ENCODE data around the gene GRAMD2B. TPM values are rescaled to one million over a fixed set of nuclear protein-coding genes. Genes with fewer than 3 reads are reported as not detected.

GRAMD2B gene
- polyA plus RNA-seq, 1 donor from 2014 or later, result not detected

- no peak overlapping the region for H2AFZ ChIP-seq (ENCODE audit: low read depth, low read length)
- TF ChIP-seq SMC3 (conservative IDR thresholded peaks at IDR 0.05; ENCODE audit: poor library complexity) (no peak), EP300 (conservative IDR thresholded peaks at IDR 0.05; ENCODE audit: poor library complexity, severe bottlenecking) (no peak), TAF1 (IDR thresholded peaks at IDR 0.05; ENCODE audit: low read depth) (no peak), CTCF (IDR thresholded peaks at IDR 0.05; ENCODE audit: poor library complexity, severe bottlenecking) (no peak), POLR2AphosphoS5 (IDR thresholded peaks at IDR 0.05) (no peak), RAD21 (conservative IDR thresholded peaks at IDR 0.05) (no peak), MXI1 (conservative IDR thresholded peaks at IDR 0.05; ENCODE audit: poor library complexity, severe bottlenecking) (no peak)
- H3K4me3 ChIP-seq (ENCODE audit: low read length), result no peak overlapping the region
- H4K20me1 ChIP-seq (ENCODE audit: insufficient read depth), result no peaks in the 10 kb centered on the region
- no peaks in the 10 kb centered on the region for H3K9me2 ChIP-seq (ENCODE audit: insufficient read depth, low read length)
- H3K36me3 ChIP-seq (ENCODE audit: insufficient read depth, low read length), result no peaks in the 10 kb centered on the region
- H3K9ac ChIP-seq (ENCODE audit: low read length), result no peak overlapping the region
- no peaks in the 10 kb centered on the region for H3K79me2 ChIP-seq (replicated peaks; ENCODE audit: insufficient read depth, low read length)
- no peaks in the 10 kb centered on the region for H3K27me3 ChIP-seq (ENCODE audit: insufficient read depth, low read depth, low read length)
- no peaks in the 10 kb centered on the region for H3K9me3 ChIP-seq (ENCODE audit: low read length)
- H3F3A ChIP-seq (ENCODE audit: insufficient read depth, low read length, poor library complexity, severe bottlenecking), result no peaks in the 10 kb centered on the region
- H3K4me2 ChIP-seq (ENCODE audit: low read length), result no peak overlapping the region
- no peak overlapping the region for H3K27ac ChIP-seq (ENCODE audit: low read length)
Observed at GRCh38 chr5:126450907-126451306, 27.7 kb downstream of the GRAMD2B start.

DNA sequence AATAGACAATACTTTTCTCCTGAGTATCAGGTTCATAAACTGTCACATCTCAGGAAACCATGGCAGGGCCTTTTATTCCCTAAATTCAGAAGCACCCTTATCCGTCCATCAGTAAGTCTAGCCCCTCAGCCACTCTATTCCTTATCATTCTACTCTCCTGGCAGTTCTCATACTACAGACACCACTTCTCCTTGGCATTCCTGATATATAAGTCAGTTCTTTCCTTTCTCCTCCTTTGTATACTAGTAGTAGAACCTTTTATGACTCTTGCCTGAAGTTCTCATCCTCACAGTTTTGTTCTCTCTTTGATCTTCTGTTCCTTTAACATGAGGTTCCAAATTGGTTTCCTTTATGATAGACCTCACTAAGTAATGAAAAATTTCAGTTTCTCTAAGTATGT is 29.3 kb downstream of the GRAMD2B start:
- Histone ChIP-seq H3K27ac (ENCODE audit: low read length) (no peak overlapping the region), H3K9ac (ENCODE audit: low read length) (no peak overlapping the region), H2AFZ (ENCODE audit: low read depth, low read length) (no peak overlapping the region), H3K79me2 (replicated peaks; ENCODE audit: insufficient read depth, low read length) (no peaks in the 10 kb centered on the region), H3K36me3 (ENCODE audit: insufficient read depth, low read length) (no peaks in the 10 kb centered on the region), H3K9me3 (ENCODE audit: low read length) (no peaks in the 10 kb centered on the region), H3F3A (ENCODE audit: insufficient read depth, low read length, poor library complexity, severe bottlenecking) (no peaks in the 10 kb centered on the region), H4K20me1 (ENCODE audit: insufficient read depth) (no peaks in the 10 kb centered on the region), H3K4me3 (ENCODE audit: low read length) (no peak overlapping the region), H3K9me2 (ENCODE audit: insufficient read depth, low read length) (no peaks in the 10 kb centered on the region), H3K27me3 (ENCODE audit: insufficient read depth, low read depth, low read length) (no peaks in the 10 kb centered on the region), H3K4me2 (ENCODE audit: low read length) (no peak overlapping the region)
- no peak for TF ChIP-seq TAF1 (IDR thresholded peaks at IDR 0.05; ENCODE audit: low read depth)
- no peak for TF ChIP-seq RAD21 (conservative IDR thresholded peaks at IDR 0.05)
- TF ChIP-seq SMC3 (conservative IDR thresholded peaks at IDR 0.05; ENCODE audit: poor library complexity), result no peak
- TF ChIP-seq, protein P1, sequence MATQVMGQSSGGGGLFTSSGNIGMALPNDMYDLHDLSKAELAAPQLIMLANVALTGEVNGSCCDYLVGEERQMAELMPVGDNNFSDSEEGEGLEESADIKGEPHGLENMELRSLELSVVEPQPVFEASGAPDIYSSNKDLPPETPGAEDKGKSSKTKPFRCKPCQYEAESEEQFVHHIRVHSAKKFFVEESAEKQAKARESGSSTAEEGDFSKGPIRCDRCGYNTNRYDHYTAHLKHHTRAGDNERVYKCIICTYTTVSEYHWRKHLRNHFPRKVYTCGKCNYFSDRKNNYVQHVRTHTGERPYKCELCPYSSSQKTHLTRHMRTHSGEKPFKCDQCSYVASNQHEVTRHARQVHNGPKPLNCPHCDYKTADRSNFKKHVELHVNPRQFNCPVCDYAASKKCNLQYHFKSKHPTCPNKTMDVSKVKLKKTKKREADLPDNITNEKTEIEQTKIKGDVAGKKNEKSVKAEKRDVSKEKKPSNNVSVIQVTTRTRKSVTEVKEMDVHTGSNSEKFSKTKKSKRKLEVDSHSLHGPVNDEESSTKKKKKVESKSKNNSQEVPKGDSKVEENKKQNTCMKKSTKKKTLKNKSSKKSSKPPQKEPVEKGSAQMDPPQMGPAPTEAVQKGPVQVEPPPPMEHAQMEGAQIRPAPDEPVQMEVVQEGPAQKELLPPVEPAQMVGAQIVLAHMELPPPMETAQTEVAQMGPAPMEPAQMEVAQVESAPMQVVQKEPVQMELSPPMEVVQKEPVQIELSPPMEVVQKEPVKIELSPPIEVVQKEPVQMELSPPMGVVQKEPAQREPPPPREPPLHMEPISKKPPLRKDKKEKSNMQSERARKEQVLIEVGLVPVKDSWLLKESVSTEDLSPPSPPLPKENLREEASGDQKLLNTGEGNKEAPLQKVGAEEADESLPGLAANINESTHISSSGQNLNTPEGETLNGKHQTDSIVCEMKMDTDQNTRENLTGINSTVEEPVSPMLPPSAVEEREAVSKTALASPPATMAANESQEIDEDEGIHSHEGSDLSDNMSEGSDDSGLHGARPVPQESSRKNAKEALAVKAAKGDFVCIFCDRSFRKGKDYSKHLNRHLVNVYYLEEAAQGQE (IDR thresholded peaks at IDR 0.05; ENCODE audit: borderline replicate concordance), result no peak
- TF ChIP-seq POLR2AphosphoS5 (IDR thresholded peaks at IDR 0.05), result no peak
- no peak for TF ChIP-seq EZH2 (IDR thresholded peaks at IDR 0.05; ENCODE audit: borderline replicate concordance, insufficient read depth, low read length, poor library complexity, severe bottlenecking)
- TF ChIP-seq MXI1 (conservative IDR thresholded peaks at IDR 0.05; ENCODE audit: poor library complexity, severe bottlenecking), result no peak
- no peak for TF ChIP-seq CTCF (IDR thresholded peaks at IDR 0.05; ENCODE audit: poor library complexity, severe bottlenecking)
- no peak for TF ChIP-seq EP300 (conservative IDR thresholded peaks at IDR 0.05; ENCODE audit: poor library complexity, severe bottlenecking)
